Heart right ventricle (tissue), 16 donors: ENCODE results near the gene DIO3. TPM values are rescaled to one million over a fixed set of nuclear protein-coding genes. Genes with fewer than 3 reads are reported as not detected.

Source experiments
- ATAC-seq, 8 donors: fragments of 200-7000 bp; cut with Tn5 transposase; one replicate each; pipeline ENCODE4 v1.9.1; 2020; ENCODE audit warnings: mild to moderate bottlenecking in 8 of 8, moderate library complexity in 8 of 8, moderate number of reproducible peaks in 1 of 8
- DNase-seq, 2 donors: peaks; one replicate each; pipeline ENCODE4 v3.0.0-alpha.2; 2020
- H3K27ac ChIP-seq, 10 donors: fragments of 200-600 bp; sonication (generic) in 2 of 10; one replicate each; pipeline versions ENCODE4 v1.5.0 to v1.8.0; 2020 to 2022; ENCODE audit warnings: mild to moderate bottlenecking in 3 of 10
- H3K27me3 ChIP-seq, 7 donors: fragments of 200-600 bp; one replicate each; pipeline ENCODE4 v1.8.0; 2021 to 2022; ENCODE audit warnings: mild to moderate bottlenecking in 2 of 7
- H3K36me3 ChIP-seq, 9 donors: fragments of 200-600 bp; sonication (generic) in 1 of 9; one replicate each; pipeline versions ENCODE4 v1.5.0 to v1.8.0; 2020 to 2022; ENCODE audit warnings: mild to moderate bottlenecking in 2 of 9
- H3K4me1 ChIP-seq, 9 donors: fragments of 200-600 bp; sonication (generic) in 1 of 9; one replicate each; pipeline versions ENCODE4 v1.5.0 to v1.8.0; 2020 to 2022; ENCODE audit warnings: mild to moderate bottlenecking in 4 of 9
- H3K4me3 ChIP-seq, 10 donors: fragments of 200-600 bp; sonication (generic) in 2 of 10; one replicate each; pipeline versions ENCODE4 v1.5.0 to v1.8.0; 2020 to 2022; ENCODE audit warnings: mild to moderate bottlenecking in 7 of 10, moderate library complexity in 2 of 10
- H3K9me3 ChIP-seq, 11 donors: fragments of 200-600 bp in 10 of 11; sonication (generic) in 2 of 11; one replicate each; pipeline versions ENCODE4 v1.5.0 to v1.8.0; 2013 to 2022; ENCODE audit warnings: mild to moderate bottlenecking in 2 of 11, control low read depth in 1 of 11, moderate library complexity in 1 of 11
- WGBS, 2 donors: extraction: QIAGEN DNeasy Blood & Tissue Kit; methylation state at CpG; one replicate each; pipeline ENCODE4 v1.1.7; 2013; ENCODE audit warnings: inconsistent platforms in 1 of 2; 5-methylcytosine and 5-hydroxymethylcytosine counted together
- intact Hi-C, 10 donors: fragments of 100-400 bp; cut with DNase I; formaldehyde crosslinking; loops; one replicate each; pipeline versions ENCODE4 v1.11.1 to v1.14.2; 2022
- polyA plus RNA-seq, 2 donors: library from polyadenylated mRNA; stranded (reverse); fragments of 200-250 nt; gene quantifications; one replicate each; pipeline ENCODE4 v1.2.3, GENCODE V29; 2013
- total RNA-seq, 10 donors: library from RNA; stranded (reverse); fragmentation: NEBNext Ultra II Directional in 3 of 10; extraction: Animal tissue kit (Norgen Biotek cat#: 25700) in 3 of 10; gene quantifications; one replicate each; pipeline versions ENCODE4 v1.2.1 to v1.2.4, GENCODE V29; 2021 to 2023
- TF ChIP-seq, protein P1 (sequence below), 9 donors: fragments of 200-600 bp; sonication (generic) in 2 of 9; IDR thresholded peaks; one replicate each; pipeline versions ENCODE4 v1.5.0 to v1.8.0; 2021 to 2022; ENCODE audit warnings: antibody characterized with exemption in 9 of 9, mild to moderate bottlenecking in 5 of 9, moderate library complexity in 1 of 9
- donor health status: Arrhythmogenic right ventricular cardiomyopathy.
- donor health status: ischemic (EF 13 %, LVEDD 7.1; RV severe dilation, severe dysfunction).
- donor health status: healthy with polysubstance abuse.
- donor health status: DM: no; HTN: yes; CAD: no.
- donor health status: DM: no; HTN: no; CAD: no.
- donor health status: ischemic (EF 25% LVEDD 6.9; RV normal size, moderate dysfunction).
- donor health status: ischemic (EF 25% LVEDD 5.7; RV mildly dilated, moderate dysfunction).
- donor health status: healthy.
- donor health status: DM: yes; HTN: yes; CAD: no.
- donor health status: Ischemic cardiomyopathy.
- donor health status: ischemic (EF 35%, LVEDD 5.7; RV mildly dilated, moderate dysfunction).
- donor health status: nonischemic (EF 11% LVEDD 7.7; RV severe dilation, severe dysfunction).
- donor health status: DM: yes; HTN: yes; CAD: no.
- donor health status: PGD.
- donor health status: ischemic (EF 29% LVEDD 5.4; RV normal size, mild dysfunction).
- donor health status: nonischemic (EF 23%, LVEDD 6.1; RV moderate dilation, normal function).

DIO3 gene
- total and polyA plus RNA-seq, 12 donors = 0.15 to 0.33 (median 0.24) TPM; not detected in 8

DNA sequence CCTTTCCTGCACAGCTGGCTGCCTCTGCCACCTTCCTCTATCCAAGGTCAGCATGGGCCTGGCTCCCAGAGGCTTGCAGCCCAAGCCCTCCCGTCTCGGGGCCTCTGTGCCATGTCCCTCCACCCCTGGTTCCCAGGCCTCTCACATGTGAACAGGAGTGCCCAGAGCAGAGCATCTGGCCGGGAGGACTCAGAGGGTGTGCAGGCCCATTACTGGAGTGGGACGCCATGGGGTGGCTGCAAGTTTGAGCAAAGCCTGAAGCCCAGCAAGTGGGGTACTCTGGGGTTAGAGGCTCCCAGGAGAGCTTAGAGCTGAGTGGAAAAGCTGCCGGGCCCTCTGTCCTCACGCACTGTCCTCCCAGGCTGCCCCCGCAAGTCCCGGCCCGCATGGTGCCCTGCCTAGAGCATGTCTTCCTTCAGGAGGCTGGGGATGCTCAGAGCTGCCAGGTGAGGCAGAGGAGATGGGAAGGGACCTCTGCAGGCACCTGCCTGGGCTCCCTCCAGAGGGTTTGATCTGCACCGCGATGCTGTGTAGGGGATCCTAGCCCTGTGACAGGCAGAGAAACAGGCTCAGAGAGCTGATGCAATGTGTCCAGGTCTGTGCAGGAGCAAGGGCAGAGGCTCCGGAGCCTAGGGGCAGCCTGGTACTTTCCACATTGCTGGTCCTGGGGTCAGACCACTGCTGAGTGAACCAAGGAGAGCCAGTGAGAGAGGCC, 39.8 kb downstream of the DIO3 start:
- ATAC-seq = peak in 1 of 8 donors; percentile 20
- Histone ChIP-seq H3K36me3 (no peaks in the 10 kb centered on the region), H3K4me3 (no peak overlapping the region), H3K9me3 (peaks cover 0 to 7% (median 0%) of the 10 kb centered on the region in 11 donors), H3K27ac (no peak overlapping the region), H3K4me1 (peaks cover 0 to 10% (median 0%) of the 10 kb centered on the region in 9 donors), H3K27me3 (peaks cover 0 to 31% (median 10%) of the 10 kb centered on the region in 7 donors)
- 87 to 88% methylated on average over 12 of the region's 12 CpGs for WGBS, 2 donors
- intact Hi-C loops = no loop called here
- no peak for DNase-seq
- TF ChIP-seq, protein P1, sequence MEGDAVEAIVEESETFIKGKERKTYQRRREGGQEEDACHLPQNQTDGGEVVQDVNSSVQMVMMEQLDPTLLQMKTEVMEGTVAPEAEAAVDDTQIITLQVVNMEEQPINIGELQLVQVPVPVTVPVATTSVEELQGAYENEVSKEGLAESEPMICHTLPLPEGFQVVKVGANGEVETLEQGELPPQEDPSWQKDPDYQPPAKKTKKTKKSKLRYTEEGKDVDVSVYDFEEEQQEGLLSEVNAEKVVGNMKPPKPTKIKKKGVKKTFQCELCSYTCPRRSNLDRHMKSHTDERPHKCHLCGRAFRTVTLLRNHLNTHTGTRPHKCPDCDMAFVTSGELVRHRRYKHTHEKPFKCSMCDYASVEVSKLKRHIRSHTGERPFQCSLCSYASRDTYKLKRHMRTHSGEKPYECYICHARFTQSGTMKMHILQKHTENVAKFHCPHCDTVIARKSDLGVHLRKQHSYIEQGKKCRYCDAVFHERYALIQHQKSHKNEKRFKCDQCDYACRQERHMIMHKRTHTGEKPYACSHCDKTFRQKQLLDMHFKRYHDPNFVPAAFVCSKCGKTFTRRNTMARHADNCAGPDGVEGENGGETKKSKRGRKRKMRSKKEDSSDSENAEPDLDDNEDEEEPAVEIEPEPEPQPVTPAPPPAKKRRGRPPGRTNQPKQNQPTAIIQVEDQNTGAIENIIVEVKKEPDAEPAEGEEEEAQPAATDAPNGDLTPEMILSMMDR (IDR thresholded peaks at IDR 0.05) = no peak

- ATAC-seq = no peak
- H3K4me1 ChIP-seq = peaks cover 0 to 4% (median 0%) of the 10 kb centered on the region in 9 donors
- H3K36me3 ChIP-seq = no peaks in the 10 kb centered on the region
- no peak overlapping the region for H3K4me3 ChIP-seq
- TF ChIP-seq, protein P1 (IDR thresholded peaks at IDR 0.05) = no peak
- H3K27ac ChIP-seq = no peak overlapping the region
- H3K27me3 ChIP-seq = peaks cover 0 to 39% (median 14%) of the 10 kb centered on the region in 7 donors
- intact Hi-C loops = no loop called here
- WGBS, 2 donors = 88 to 90% methylated on average over 35 of the region's 35 CpGs
- peaks cover 0 to 7% (median 0%) of the 10 kb centered on the region in 11 donors for H3K9me3 ChIP-seq
- DNase-seq = no peak
Observed at GRCh38 chr14:101601606-101602465, 40.5 kb downstream of the DIO3 start.

DNA sequence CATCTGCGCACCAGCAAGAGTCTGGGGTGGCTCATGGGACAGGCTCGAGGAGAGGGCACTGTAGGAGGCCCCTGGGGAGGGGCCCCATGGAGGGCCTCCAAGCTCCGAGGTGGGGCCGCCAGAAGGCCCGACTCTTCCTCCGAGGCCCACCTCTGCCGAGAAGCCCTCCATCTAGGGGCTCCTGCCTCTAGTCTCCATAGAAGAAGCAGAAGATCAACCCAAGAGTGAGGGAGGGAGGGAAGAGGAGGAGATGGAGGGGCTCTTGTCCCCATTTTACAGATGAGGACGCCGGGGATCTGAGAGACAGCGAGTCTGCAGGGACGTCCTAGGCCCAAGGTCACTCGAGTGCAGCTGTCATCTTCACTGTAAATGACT, 41.2 kb downstream of the DIO3 start:
- DNase-seq (no peak), ATAC-seq (no peak)
- Histone ChIP-seq H3K9me3 (peaks cover 0 to 7% (median 0%) of the 10 kb centered on the region in 11 donors), H3K4me1 (no peaks in the 10 kb centered on the region), H3K36me3 (no peaks in the 10 kb centered on the region), H3K4me3 (no peak overlapping the region), H3K27ac (no peak overlapping the region), H3K27me3 (peaks cover 0 to 39% (median 18%) of the 10 kb centered on the region in 7 donors)
- intact Hi-C loops = no loop called here
- TF ChIP-seq, protein P1 (IDR thresholded peaks at IDR 0.05) = no peak
- WGBS, 2 donors = 93% methylated on average over 12 of the region's 12 CpGs

DNA sequence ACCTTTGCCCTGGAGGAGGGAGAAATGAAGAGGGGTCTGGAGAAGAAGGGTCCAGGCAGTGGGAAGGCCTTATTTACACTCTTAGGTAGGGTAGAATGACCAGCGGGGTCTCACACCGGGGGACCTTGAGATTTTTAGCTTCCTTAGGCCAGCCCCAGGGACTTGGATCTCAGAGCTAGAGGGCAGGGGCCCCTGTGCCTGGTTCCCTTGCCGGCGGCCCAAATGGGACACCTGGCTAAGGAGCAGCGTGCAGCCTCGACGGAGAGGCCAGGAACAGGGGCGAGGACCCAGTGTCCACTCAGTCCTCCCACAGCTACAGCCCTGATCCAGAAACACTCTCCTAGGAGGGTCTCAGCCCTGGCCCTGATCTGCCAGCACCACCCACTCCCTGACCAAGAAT, 41.8 kb downstream of the DIO3 start:
- TF ChIP-seq, protein P1 (IDR thresholded peaks at IDR 0.05) = no peak
- intact Hi-C loops = no loop called here
- Histone ChIP-seq H3K4me1 (no peaks in the 10 kb centered on the region), H3K27ac (no peak overlapping the region), H3K36me3 (no peaks in the 10 kb centered on the region), H3K4me3 (no peak overlapping the region), H3K27me3 (peaks cover 0 to 39% (median 18%) of the 10 kb centered on the region in 7 donors), H3K9me3 (peaks cover 0 to 2% (median 0%) of the 10 kb centered on the region in 11 donors)
- ATAC-seq (no peak), DNase-seq (no peak)
- 93 to 94% methylated on average over 8 of the region's 8 CpGs for WGBS, 2 donors
